ENCODE measurements around the gene TSHZ2.

DNA sequence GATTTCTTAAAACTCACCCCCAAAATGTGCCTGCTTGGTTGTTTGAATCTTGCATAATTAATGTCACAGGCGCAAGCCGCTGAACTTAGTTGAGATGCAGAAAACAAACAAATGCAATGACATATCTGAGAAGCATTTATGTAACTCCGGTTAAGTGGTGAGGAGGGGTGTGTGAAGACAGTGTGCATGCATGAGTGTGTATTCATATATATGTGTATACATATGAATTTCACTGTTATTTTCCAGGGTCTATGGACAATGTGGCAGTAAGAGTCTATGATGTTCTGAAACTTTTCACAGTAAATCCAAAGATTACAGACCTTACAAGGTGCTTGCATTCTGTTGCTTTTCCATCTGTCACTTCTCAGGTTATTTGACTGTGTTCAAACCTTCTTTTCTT is 518.5 kb downstream of the TSHZ2 start:
- TF ChIP-seq, protein P1, sequence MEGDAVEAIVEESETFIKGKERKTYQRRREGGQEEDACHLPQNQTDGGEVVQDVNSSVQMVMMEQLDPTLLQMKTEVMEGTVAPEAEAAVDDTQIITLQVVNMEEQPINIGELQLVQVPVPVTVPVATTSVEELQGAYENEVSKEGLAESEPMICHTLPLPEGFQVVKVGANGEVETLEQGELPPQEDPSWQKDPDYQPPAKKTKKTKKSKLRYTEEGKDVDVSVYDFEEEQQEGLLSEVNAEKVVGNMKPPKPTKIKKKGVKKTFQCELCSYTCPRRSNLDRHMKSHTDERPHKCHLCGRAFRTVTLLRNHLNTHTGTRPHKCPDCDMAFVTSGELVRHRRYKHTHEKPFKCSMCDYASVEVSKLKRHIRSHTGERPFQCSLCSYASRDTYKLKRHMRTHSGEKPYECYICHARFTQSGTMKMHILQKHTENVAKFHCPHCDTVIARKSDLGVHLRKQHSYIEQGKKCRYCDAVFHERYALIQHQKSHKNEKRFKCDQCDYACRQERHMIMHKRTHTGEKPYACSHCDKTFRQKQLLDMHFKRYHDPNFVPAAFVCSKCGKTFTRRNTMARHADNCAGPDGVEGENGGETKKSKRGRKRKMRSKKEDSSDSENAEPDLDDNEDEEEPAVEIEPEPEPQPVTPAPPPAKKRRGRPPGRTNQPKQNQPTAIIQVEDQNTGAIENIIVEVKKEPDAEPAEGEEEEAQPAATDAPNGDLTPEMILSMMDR (IDR thresholded peaks at IDR 0.05; ENCODE audit: insufficient read depth, low read depth, low read length) = no peak
- no peak for TF ChIP-seq EZH2 (IDR thresholded peaks at IDR 0.05; ENCODE audit: insufficient read depth, low read length)

Measured in astrocyte (in vitro differentiated cells and primary cell).